DMS79 (cell line): ENCODE data around the gene MPI.
"Not testable (repeated sequence)": the region's sequence is repeated elsewhere in the genome, so short reads cannot be mapped to it uniquely, and the experiment has no call there.

Experiments used
- DNase-seq: peaks from one replicate; lab custom pipeline; 2025; lab: John Stamatoyannopoulos, UW

Gene MPI

DNA sequence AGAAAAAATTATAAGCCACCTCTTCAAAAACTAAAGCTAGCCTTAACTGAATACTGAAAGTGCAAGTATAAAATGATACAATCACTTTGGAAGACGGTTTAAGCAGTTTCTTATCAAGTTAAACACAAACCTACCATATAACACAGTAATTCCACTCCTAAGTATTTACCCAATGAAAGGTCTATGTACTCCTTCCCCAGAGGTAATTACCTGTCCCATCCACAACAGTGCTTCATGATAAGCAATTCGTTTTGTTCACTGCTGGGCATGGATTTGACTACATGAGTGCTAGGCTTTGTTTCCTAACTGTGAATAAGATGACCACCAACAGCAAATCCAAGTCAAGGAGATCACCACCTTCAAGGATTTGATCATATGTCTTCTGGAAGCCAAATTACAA, 43.7 kb downstream of the MPI start:
- no peak for DNase-seq

DNA sequence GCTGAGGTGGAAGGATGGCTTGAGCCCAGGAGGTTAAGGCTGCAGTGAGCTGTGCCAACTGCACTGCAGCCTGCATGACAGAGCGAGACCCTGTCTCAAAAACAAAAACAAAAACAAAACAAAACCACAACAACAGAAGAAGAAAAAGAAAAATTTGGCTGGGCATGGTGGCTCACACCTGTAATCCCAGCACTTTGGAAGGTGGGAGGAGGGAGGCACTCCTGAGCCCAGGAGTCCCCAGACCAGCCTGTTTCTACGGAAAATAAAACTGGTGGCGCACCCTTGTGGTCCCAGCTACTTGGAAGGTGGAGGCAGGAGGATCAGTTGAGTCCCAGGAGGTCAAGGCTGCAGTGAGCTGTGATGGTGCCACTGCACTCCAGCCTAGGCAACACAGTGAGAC, 45.4 kb downstream of the MPI start:
- not testable (repeated sequence) for DNase-seq

DNA sequence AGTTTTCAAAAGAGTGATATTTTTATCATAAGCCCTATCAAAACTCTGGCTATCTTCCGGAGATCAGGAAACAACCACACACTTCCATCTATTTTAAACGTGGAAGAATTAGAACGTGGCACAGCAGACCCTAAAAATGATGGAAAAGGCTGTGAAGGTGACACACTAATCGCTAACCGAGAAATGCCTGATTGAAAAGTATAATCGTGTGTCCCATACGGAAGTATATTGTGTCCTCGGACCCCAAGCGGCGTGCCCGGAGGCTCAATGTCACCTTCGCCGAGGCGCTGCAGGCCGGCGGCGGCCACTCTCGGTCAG, 47.4 kb downstream of the MPI start:
- no peak for DNase-seq

DNA sequence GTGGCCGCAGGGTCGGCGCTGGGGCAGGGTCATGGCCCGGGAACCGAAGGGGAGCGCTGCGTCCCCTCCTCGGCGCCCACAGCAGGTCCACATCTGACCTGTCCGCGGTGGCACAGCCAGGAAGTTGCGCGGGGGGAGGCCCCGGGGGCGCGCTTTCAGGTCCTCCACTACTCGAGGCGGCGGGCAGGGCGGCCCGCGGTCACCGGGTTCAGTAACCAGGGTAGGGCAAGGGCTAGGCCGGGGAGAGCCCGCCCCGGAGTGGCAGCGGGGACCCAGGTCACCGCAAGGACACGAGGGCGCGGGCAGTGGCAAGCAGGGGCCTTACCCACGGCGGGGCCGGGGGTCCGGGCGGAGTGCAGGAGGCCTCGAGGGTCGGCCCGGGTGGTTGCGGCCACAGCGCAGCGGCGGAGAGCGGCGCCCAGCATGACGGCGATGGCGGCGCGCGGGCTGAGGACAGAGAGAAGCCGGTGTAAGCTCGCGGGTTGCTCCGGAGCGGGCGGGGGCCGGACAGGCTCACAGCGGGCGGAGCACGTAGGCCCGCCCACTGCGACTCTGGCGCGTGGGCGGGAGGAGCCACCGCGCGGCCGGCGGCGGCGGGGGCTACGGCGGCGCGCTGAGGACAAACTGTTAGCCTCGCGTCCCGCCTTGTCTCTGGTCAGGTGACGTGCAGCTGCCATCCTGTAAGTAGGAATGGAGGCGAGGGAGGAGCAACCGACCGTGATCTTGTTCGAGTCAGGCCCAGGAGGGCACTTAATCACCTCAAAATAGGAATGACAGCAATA, 47.9 kb downstream of the MPI start, which contains the start of gene COX5A:
Gene COX5A (minus strand): TSS at position 484 of the 782 bp plus-strand sequence. CDS start 59 bp downstream, at position 425.
- peak; percentile 60 for DNase-seq

DNA sequence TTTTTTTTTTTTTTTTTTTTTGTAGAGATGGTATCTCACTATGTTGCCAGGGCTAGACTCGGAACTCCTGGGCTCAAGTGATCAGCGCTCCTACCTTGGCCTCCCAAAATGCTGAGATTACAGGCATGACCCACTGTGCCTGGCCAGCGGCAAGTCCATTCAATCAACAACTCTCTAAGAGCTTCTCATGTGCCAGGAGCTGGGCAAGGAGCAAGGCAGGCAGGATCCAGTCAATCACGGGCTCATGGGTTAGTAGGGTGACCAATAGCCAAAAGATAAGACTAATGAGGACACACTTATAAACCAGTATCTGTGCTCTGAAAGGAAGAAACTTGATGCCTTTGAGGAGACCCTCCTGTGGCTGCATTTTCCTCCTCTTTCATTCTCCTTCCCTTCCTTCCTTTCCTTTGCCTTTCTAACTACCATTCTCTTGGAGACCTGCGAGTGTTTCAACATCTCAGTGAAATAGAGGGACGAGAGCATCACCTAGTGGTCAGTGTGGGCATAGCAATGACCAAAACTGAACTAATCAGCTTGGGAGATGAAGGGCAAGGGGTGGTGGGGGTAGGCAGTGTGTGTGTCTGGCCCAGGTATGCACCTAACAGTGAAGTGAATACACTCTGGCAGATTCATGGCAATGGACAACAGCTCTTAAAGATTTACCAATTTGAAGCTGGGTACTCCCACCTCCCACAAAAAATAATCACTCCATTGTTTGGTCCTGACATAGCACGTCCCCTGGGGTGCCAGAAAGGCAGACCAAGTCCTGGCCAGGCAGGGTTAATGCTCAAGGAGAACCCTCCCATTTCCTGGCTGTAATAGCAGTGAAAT, 60.5 kb downstream of the MPI start:
- DNase-seq: peak; percentile 21

DNA sequence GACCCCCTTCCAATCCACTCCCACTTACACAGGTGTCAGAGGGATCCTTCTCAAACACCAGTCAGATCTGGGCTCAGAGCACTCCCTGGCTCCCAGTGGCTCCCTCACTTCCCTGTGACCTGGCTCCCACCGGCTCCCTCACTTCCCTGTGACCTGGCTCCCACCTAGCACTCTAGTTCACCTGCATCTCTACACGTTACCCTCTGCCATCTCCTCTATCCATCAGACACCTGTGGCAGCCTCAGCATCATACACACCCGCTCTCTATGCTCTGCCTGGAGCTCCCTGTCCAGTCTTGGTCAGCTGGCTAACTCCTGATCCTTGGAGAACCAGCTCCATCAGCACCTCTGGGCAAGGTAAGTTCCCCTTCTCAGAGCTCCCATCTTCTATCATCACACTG, 61.2 kb downstream of the MPI start:
- no peak for DNase-seq
